Measurements from ENCODE around the gene EIF2AK2.

- TF ChIP-seq EZH2phosphoT487 (IDR thresholded peaks at IDR 0.05; ENCODE audit: unreplicated experiment) (no peak), JUNB (IDR thresholded peaks at IDR 0.05; ENCODE audit: unreplicated experiment) (no peak)
Observed at GRCh38 chr2:37188570-37188969, 31.8 kb upstream of the EIF2AK2 start, which contains the start of gene SULT6B1.
